HG03039 (cell line): ENCODE data around the gene ERICH6B.

Experiments
- ATAC-seq: cut with Tn5 transposase; IDR thresholded peaks from one replicate; pipeline ENCODE4 v1.9.1; 2021; ENCODE audit warnings: mild to moderate bottlenecking, moderate library complexity; ENCODE audit not compliant: unreplicated experiment

Gene ERICH6B

GRCh38 chr13:45545686-45546409 is 69.7 kb downstream of the ERICH6B start:
- ATAC-seq, result no peak

- ATAC-seq, result no peak
Measured at GRCh38 chr13:45544520-45544919, 71.0 kb downstream of the ERICH6B start.

GRCh38 chr13:45542878-45543277 is 72.7 kb downstream of the ERICH6B start:
- no peak for ATAC-seq

GRCh38 chr13:45542391-45542790 is 73.1 kb downstream of the ERICH6B start:
- no peak for ATAC-seq

GRCh38 chr13:45541806-45542205 is 73.7 kb downstream of the ERICH6B start:
- no peak for ATAC-seq

GRCh38 chr13:45540864-45541263 is 74.7 kb downstream of the ERICH6B start:
- no peak for ATAC-seq

- no peak for ATAC-seq
Measured at GRCh38 chr13:45540195-45540594, 75.3 kb downstream of the ERICH6B start.

- ATAC-seq, result no peak
Measured at GRCh38 chr13:45538382-45538781, 77.2 kb downstream of the ERICH6B start.

- no peak for ATAC-seq
Measured at GRCh38 chr13:45537516-45537915, 78.0 kb downstream of the ERICH6B start.

- no peak for ATAC-seq
Measured at GRCh38 chr13:45536224-45536623, 79.3 kb downstream of the ERICH6B start.

- no peak for ATAC-seq
Measured at GRCh38 chr13:45534604-45535003, 80.9 kb downstream of the ERICH6B start.

- ATAC-seq, result no peak
Measured at GRCh38 chr13:45529758-45530157, 85.8 kb downstream of the ERICH6B start.

GRCh38 chr13:45527699-45528462 is 87.7 kb downstream of the ERICH6B start:
- ATAC-seq, result no peak

GRCh38 chr13:45522571-45522970 is 93.0 kb downstream of the ERICH6B start:
- ATAC-seq, result no peak

- no peak for ATAC-seq
Measured at GRCh38 chr13:45521297-45521696, 94.2 kb downstream of the ERICH6B start.

GRCh38 chr13:45519493-45519892 is 96.0 kb downstream of the ERICH6B start:
- ATAC-seq, result no peak

GRCh38 chr13:45518525-45519245 is 96.9 kb downstream of the ERICH6B start:
- ATAC-seq, result no peak

GRCh38 chr13:45516757-45517156 is 98.8 kb downstream of the ERICH6B start:
- no peak for ATAC-seq

GRCh38 chr13:45512098-45512496 is 103.4 kb downstream of the ERICH6B start:
- no peak for ATAC-seq

- no peak for ATAC-seq
Measured at GRCh38 chr13:45511310-45512097, 104.0 kb downstream of the ERICH6B start.

GRCh38 chr13:45510672-45511071 is 104.9 kb downstream of the ERICH6B start:
- ATAC-seq, result no peak
